ENCODE measurements around the gene FAM111A. TPM values are rescaled to one million over a fixed set of nuclear protein-coding genes. Genes with fewer than 3 reads are reported as not detected.

FAM111A gene
- polyA plus RNA-seq, 3 donors = 34.6 to 101 (median 55.7) TPM

DNA sequence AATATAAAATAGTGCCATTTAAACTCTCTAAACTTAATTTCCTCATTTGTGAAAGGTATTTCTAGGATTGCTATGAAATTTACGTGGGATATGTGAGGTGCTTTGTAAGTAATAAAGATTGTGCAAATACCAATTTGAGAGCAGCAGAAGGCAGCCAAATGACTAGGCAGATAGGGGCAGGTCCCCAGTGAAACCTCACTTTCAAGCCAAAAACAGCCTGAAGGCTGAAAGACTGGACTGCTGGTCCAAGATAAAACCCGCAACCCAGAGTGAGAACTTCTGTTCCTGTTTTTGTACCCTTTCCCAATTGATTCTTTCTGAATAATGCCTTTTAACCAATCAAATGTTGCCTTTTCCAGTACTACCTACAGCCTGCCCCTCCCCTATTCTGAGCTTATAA is 36.5 kb downstream of the FAM111A start:
- Histone ChIP-seq H3K4me3 (replicated peaks in 1 of 3; ENCODE audit: low read depth in 2 of 3, low read length in 3 of 3) (no peak overlapping the region), H3K27me3 (ENCODE audit: control insufficient read depth in 2 of 2, insufficient read depth in 2 of 2, low read length in 2 of 2) (no peaks in the 10 kb centered on the region), H4K20me1 (ENCODE audit: insufficient read depth, low read length) (peaks cover 7% of the 10 kb centered on the region), H3K79me2 (ENCODE audit: insufficient read depth, low read length) (no peaks in the 10 kb centered on the region), H3K36me3 (replicated peaks in 1 of 2; ENCODE audit: control insufficient read depth in 1 of 2, insufficient read depth in 2 of 2, low read length in 2 of 2) (peaks cover 0 to 29% of the 10 kb centered on the region in 2 donors), H3K4me2 (replicated peaks; ENCODE audit: extremely low read depth, low read length, poor library complexity, severe bottlenecking) (no peak overlapping the region), H3K27ac (ENCODE audit: low read depth in 1 of 2, low read length in 2 of 2) (no peak overlapping the region), H2AFZ (ENCODE audit: insufficient read depth, low read depth, low read length, poor library complexity, severe bottlenecking) (no peak overlapping the region), H3K9me3 (replicated peaks in 1 of 2; ENCODE audit: control insufficient read depth in 1 of 2, insufficient read depth in 1 of 2, low read length in 2 of 2) (peaks cover 0 to 4% of the 10 kb centered on the region in 2 donors), H3K4me1 (ENCODE audit: control insufficient read depth in 1 of 2, insufficient read depth in 2 of 2, low read length in 2 of 2) (no peaks in the 10 kb centered on the region), H3K9ac (ENCODE audit: insufficient read depth, low read length, poor library complexity, severe bottlenecking) (no peak overlapping the region)
- Mint-ChIP-seq H3K36me3 (peaks cover 25 to 45% of the 10 kb centered on the region in 2 donors), H3K27ac (no peak overlapping the region), H3K4me3 (no peak overlapping the region), H3K27me3 (ENCODE audit: low read depth in 3 of 3) (peaks cover 5 to 12% (median 6%) of the 10 kb centered on the region in 3 donors), H3K9me3 (peaks cover 6 to 12% (median 8%) of the 10 kb centered on the region in 7 donors), H3K4me1 (peaks cover 5% of the 10 kb centered on the region)
- TF ChIP-seq, protein P1, sequence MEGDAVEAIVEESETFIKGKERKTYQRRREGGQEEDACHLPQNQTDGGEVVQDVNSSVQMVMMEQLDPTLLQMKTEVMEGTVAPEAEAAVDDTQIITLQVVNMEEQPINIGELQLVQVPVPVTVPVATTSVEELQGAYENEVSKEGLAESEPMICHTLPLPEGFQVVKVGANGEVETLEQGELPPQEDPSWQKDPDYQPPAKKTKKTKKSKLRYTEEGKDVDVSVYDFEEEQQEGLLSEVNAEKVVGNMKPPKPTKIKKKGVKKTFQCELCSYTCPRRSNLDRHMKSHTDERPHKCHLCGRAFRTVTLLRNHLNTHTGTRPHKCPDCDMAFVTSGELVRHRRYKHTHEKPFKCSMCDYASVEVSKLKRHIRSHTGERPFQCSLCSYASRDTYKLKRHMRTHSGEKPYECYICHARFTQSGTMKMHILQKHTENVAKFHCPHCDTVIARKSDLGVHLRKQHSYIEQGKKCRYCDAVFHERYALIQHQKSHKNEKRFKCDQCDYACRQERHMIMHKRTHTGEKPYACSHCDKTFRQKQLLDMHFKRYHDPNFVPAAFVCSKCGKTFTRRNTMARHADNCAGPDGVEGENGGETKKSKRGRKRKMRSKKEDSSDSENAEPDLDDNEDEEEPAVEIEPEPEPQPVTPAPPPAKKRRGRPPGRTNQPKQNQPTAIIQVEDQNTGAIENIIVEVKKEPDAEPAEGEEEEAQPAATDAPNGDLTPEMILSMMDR (IDR thresholded peaks at IDR 0.05) = no peak
- no peak for DNase-seq
- WGBS (ENCODE audit: insufficient coverage) = 91% methylated on average over 1 of the region's 2 CpGs
- intact Hi-C loops (cut with micrococcal nuclease) = no loop called here

DNA sequence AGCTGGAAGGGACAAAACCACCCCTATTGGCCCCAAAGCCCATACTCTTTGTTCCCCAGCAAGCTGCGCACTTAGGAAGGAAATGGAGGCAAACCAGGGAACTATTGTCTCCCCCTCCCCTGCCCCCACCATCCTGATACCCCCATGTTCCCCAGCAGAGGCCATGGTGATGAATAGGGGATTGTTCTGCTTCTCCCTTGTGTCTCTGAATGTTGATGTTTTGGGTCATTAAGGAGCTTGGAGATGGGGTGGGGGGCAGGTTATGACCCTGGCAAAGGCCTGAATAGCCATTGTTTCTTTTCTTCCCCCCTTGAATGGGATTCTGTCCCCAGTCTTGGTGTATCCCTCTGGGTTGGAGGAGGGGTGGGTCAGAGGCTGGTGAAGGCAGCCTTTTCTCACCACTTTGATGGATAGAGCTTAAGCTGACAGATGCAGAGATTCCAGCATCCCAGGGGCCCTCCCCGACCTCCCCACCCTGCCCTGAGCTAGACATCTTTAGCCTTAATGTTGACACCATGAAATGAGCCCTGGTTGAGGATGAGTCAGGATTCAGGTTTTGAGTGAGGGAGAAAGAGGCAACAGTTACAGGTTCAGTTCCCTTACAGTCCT is 37.6 kb downstream of the FAM111A start:
- Mint-ChIP-seq H3K36me3 (peaks cover 25 to 48% of the 10 kb centered on the region in 2 donors), H3K27ac (peak overlapping the region in 1 of 7 donors; percentile 39), H3K4me3 (no peak overlapping the region), H3K27me3 (ENCODE audit: low read depth in 3 of 3) (peaks cover 2 to 7% (median 3%) of the 10 kb centered on the region in 3 donors), H3K9me3 (peaks cover 5 to 12% (median 8%) of the 10 kb centered on the region in 7 donors), H3K4me1 (no peaks in the 10 kb centered on the region)
- no peak for DNase-seq
- Histone ChIP-seq H3K4me1 (ENCODE audit: control insufficient read depth in 1 of 2, insufficient read depth in 2 of 2, low read length in 2 of 2) (no peaks in the 10 kb centered on the region), H3K27me3 (ENCODE audit: control insufficient read depth in 2 of 2, insufficient read depth in 2 of 2, low read length in 2 of 2) (no peaks in the 10 kb centered on the region), H3K27ac (ENCODE audit: low read depth in 1 of 2, low read length in 2 of 2) (no peak overlapping the region), H3K4me3 (replicated peaks in 1 of 3; ENCODE audit: low read depth in 2 of 3, low read length in 3 of 3) (no peak overlapping the region), H2AFZ (ENCODE audit: insufficient read depth, low read depth, low read length, poor library complexity, severe bottlenecking) (no peak overlapping the region), H3K36me3 (replicated peaks in 1 of 2; ENCODE audit: control insufficient read depth in 1 of 2, insufficient read depth in 2 of 2, low read length in 2 of 2) (peaks cover 0 to 31% of the 10 kb centered on the region in 2 donors), H3K79me2 (ENCODE audit: insufficient read depth, low read length) (no peaks in the 10 kb centered on the region), H4K20me1 (ENCODE audit: insufficient read depth, low read length) (peaks cover 4% of the 10 kb centered on the region), H3K9me3 (replicated peaks in 1 of 2; ENCODE audit: control insufficient read depth in 1 of 2, insufficient read depth in 1 of 2, low read length in 2 of 2) (peaks cover 0 to 4% of the 10 kb centered on the region in 2 donors), H3K9ac (ENCODE audit: insufficient read depth, low read length, poor library complexity, severe bottlenecking) (no peak overlapping the region), H3K4me2 (replicated peaks; ENCODE audit: extremely low read depth, low read length, poor library complexity, severe bottlenecking) (no peak overlapping the region)
- WGBS (ENCODE audit: insufficient coverage) = no CpG with 5 or more reads among the region's 2 CpGs
- intact Hi-C loops (cut with micrococcal nuclease) = no loop called here
- TF ChIP-seq, protein P1 (IDR thresholded peaks at IDR 0.05) = no peak

Data from CD14-positive monocyte (primary cell).